Activated CD8-positive, alpha-beta T cell treated with anti-CD3 and anti-CD28 coated beads for 36 hours (primary cell): ENCODE results near the gene APBB2. TPM values are rescaled to one million over a fixed set of nuclear protein-coding genes. Genes with fewer than 3 reads are reported as not detected.

Source experiments
- ATAC-seq: fragments of 200-7000 bp; cut with Tn5 transposase; one replicate; pipeline ENCODE4 v1.10.0; 2021; ENCODE audit warnings: mild to moderate bottlenecking, moderate library complexity
- CTCF ChIA-PET: fragments of 350-600 bp; sonication (Branson Sonifier 250); formaldehyde crosslinking; loops from one replicate; lab custom pipeline; 2021; ENCODE audit warnings: antibody characterized with exemption; lab: Charles Lee
- POLR2A ChIA-PET: fragments of 350-600 bp; sonication (Branson Sonifier 250); formaldehyde crosslinking; loops from one replicate; lab custom pipeline; 2021; ENCODE audit warnings: antibody characterized with exemption; lab: Charles Lee
- DNase-seq: peaks from one replicate; pipeline ENCODE4 v3.0.0-alpha.2; 2020
- H3K27ac Mint-ChIP-seq: one replicate; pipeline ENCODE4 v1.8.0; 2021; ENCODE audit warnings: mild to moderate bottlenecking, mixed read lengths
- H3K27me3 Mint-ChIP-seq: one replicate; pipeline ENCODE4 v1.8.0; 2021; ENCODE audit warnings: mixed read lengths
- H3K36me3 Mint-ChIP-seq: one replicate; pipeline ENCODE4 v1.8.0; 2021; ENCODE audit warnings: low read depth, mixed read lengths
- H3K4me1 Mint-ChIP-seq: one replicate; pipeline ENCODE4 v1.8.0; 2021; ENCODE audit warnings: low read depth, mixed read lengths
- H3K4me3 Mint-ChIP-seq: one replicate; pipeline ENCODE4 v1.8.0; 2021; ENCODE audit warnings: mild to moderate bottlenecking, moderate library complexity, mixed read lengths
- H3K9me3 Mint-ChIP-seq: one replicate; pipeline ENCODE4 v1.8.0; 2021; ENCODE audit warnings: mixed read lengths
- intact Hi-C: fragments of 100-400 bp; cut with micrococcal nuclease; formaldehyde crosslinking; loops from one replicate; pipeline ENCODE4 v1.10.0; 2022
- total RNA-seq, 2 experiments: library from RNA; stranded (reverse); gene quantifications; one replicate each; pipeline ENCODE4 v1.2.3, GENCODE V29; 2021
- TF ChIP-seq, protein P1 (sequence below): fragments of 200-600 bp; IDR thresholded peaks from one replicate; pipeline ENCODE4 v1.8.0; 2022; ENCODE audit warnings: antibody characterized with exemption, mild to moderate bottlenecking

The APBB2 gene
- total RNA-seq, 2 experiments from 2014 or later: 0.89 to 2.3 TPM

DNA sequence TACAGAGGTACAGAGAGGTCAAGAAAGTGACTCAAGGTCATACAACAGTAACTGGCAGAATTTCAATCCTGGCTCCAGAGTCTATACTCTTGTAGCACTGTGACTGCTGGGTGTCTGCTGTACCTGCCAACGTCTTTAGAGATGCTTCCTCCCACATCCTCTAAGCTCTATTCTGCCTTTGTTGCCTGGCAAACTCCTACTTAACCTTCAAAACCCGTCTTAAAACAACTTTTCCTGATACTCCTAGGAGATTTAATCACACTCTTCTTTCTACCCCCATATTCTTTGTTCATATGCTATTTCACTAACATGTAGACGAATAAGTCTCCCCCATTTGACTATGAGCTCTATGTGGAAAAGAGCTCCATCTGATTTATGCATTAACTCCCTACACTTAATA is 16.8 kb downstream of the APBB2 start:
- H3K36me3 Mint-ChIP-seq: no peaks in the 10 kb centered on the region
- H3K27me3 Mint-ChIP-seq: peaks cover 21% of the 10 kb centered on the region
- DNase-seq: no peak
- TF ChIP-seq, protein P1, sequence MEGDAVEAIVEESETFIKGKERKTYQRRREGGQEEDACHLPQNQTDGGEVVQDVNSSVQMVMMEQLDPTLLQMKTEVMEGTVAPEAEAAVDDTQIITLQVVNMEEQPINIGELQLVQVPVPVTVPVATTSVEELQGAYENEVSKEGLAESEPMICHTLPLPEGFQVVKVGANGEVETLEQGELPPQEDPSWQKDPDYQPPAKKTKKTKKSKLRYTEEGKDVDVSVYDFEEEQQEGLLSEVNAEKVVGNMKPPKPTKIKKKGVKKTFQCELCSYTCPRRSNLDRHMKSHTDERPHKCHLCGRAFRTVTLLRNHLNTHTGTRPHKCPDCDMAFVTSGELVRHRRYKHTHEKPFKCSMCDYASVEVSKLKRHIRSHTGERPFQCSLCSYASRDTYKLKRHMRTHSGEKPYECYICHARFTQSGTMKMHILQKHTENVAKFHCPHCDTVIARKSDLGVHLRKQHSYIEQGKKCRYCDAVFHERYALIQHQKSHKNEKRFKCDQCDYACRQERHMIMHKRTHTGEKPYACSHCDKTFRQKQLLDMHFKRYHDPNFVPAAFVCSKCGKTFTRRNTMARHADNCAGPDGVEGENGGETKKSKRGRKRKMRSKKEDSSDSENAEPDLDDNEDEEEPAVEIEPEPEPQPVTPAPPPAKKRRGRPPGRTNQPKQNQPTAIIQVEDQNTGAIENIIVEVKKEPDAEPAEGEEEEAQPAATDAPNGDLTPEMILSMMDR: no peak
- no peak overlapping the region for H3K27ac Mint-ChIP-seq
- no peaks in the 10 kb centered on the region for H3K4me1 Mint-ChIP-seq
- ATAC-seq: no peak
- ChIA-PET CTCF (interaction anchor here (0.6 kb wide), 1 partner anchor 1068 kb away, joined by 3 read pairs; no protein-coding TSS in a partner anchor), POLR2A (no interaction called here)
- no peak overlapping the region for H3K4me3 Mint-ChIP-seq
- no peaks in the 10 kb centered on the region for H3K9me3 Mint-ChIP-seq
- intact Hi-C loops: no loop called here

DNA sequence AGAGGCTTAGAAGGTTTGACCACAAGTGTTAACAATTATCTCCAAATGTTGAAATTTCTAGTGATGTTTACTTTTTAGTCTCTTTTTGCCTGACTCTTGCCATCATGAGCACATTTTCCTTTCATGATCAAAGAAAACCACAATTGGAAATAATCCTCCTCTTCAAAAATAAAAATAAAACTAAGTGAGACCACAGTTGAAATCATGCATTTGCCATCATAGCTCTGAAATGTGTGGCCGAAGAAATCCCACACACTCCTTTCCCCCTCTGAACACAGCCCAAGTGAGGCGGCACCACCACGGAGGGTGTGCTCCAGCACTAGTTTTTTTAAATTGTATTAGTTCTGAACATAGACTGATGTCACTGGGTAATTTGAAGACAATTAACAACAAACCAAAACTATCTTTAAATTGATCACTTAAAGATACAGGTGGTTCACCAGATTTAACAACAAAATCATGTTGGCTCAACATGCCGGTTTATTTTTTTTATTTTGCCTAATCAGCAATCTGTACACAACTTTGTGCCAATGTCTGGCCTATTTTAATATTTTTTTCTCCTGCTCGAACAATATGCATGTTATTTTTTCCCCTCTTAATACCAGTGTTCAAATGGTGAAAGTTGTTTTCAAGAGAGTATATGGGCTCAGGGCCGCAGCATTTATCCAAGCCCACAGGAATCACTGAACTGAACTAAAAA is 17.6 kb downstream of the APBB2 start:
- Mint-ChIP-seq H3K27me3 (peaks cover 17% of the 10 kb centered on the region), H3K9me3 (no peaks in the 10 kb centered on the region), H3K36me3 (no peaks in the 10 kb centered on the region), H3K4me3 (no peak overlapping the region), H3K27ac (no peak overlapping the region), H3K4me1 (no peaks in the 10 kb centered on the region)
- TF ChIP-seq, protein P1: no peak
- no peak for DNase-seq
- intact Hi-C loops: no loop called here
- CTCF ChIA-PET: interaction anchor here (0.6 kb wide), 1 partner anchor 1207 kb away, joined by 3 read pairs; no protein-coding TSS in a partner anchor
- no peak for ATAC-seq
- POLR2A ChIA-PET: no interaction called here

DNA sequence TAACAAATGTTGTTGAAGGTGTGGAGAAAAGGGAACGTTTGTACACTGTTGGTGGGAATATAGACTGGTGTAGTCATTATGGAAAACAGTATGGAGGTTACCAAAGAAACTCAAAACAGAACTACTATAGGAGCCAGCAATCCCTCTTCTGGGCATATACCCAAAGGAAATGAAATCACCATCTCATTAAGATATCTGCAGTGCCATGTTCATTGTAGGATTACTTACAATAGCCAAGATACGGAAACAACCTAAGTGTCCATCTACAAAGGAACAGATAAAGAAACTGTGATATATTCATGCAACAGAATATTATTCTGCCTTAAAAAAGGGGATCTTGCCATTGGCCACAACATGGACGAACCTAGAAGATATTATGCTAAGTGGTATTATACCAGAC is 22.2 kb downstream of the APBB2 start:
- Mint-ChIP-seq H3K27ac (no peak overlapping the region), H3K27me3 (peaks cover 5% of the 10 kb centered on the region), H3K36me3 (no peaks in the 10 kb centered on the region), H3K4me3 (no peak overlapping the region), H3K9me3 (no peaks in the 10 kb centered on the region), H3K4me1 (no peaks in the 10 kb centered on the region)
- intact Hi-C loops: no loop called here
- DNase-seq (no peak), ATAC-seq (no peak)
- TF ChIP-seq, protein P1: no peak
- CTCF ChIA-PET: no interaction called here
- POLR2A ChIA-PET: no interaction called here

DNA sequence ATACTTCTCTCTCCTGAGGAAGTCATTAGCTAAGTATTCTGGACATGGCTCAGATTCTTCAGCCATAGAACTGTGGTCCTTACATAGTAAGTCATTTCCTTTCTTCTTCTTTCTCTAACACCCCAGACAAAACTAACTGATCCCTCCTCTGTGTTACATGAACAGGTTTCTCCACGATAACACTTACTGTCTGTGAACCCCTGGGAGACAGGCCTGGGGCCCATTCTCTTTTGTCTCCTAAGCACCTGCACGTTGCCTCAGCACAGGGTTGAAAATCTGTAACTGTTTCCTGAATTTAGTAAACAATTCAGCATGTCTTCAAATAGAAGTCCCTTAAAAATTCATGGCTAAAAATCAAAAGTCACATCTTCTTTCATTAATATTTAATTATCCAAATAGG is 24.7 kb downstream of the APBB2 start:
- Mint-ChIP-seq H3K27ac (no peak overlapping the region), H3K4me1 (no peaks in the 10 kb centered on the region), H3K4me3 (no peak overlapping the region), H3K36me3 (no peaks in the 10 kb centered on the region), H3K27me3 (peaks cover 5% of the 10 kb centered on the region), H3K9me3 (no peaks in the 10 kb centered on the region)
- POLR2A ChIA-PET: no interaction called here
- ATAC-seq: no peak
- intact Hi-C loops: no loop called here
- no peak for DNase-seq
- CTCF ChIA-PET: no interaction called here
- TF ChIP-seq, protein P1: no peak

DNA sequence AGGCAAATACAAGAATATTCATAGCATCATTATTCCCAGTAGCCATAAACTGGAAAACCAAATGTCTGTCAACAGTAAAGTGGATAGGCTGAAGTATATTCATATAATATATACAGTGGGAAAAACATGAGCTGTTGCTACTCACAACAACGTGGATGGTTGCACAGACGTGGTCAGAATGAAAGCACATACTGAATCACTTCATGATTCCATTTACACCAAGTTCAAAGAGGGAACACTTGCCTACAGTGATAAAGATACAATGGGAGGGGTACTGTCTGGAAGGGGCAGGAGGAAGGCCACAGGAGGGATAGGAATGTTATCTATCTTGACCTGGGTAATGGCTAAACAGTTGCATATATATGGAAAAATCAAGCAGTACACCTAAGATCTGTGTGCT is 25.3 kb downstream of the APBB2 start:
- CTCF ChIA-PET: no interaction called here
- Mint-ChIP-seq H3K27ac (no peak overlapping the region), H3K9me3 (peaks cover 1% of the 10 kb centered on the region), H3K4me3 (no peak overlapping the region), H3K4me1 (no peaks in the 10 kb centered on the region), H3K27me3 (peaks cover 5% of the 10 kb centered on the region), H3K36me3 (no peaks in the 10 kb centered on the region)
- DNase-seq (no peak), ATAC-seq (no peak)
- POLR2A ChIA-PET: no interaction called here
- intact Hi-C loops: no loop called here
- TF ChIP-seq, protein P1: no peak
